HT-29 (cell line): ENCODE results near the gene GOLGA7B. TPM values are rescaled to one million over a fixed set of nuclear protein-coding genes. Genes with fewer than 3 reads are reported as not detected.
A peak's percentile ranks its signal among the peaks of the same experiment; 100 is the strongest.

Experiments
- DNase-seq: peaks from one replicate; pipeline ENCODE4 v3.0.0-alpha.2; 2015; ENCODE audit warnings: low spot score
- total RNA-seq: library from RNA; depleted of rRNA; stranded (reverse); fragments of >200 nt; shearing (Covaris generic); gene quantifications from 2 replicates; pipeline ENCODE4 v1.2.3, GENCODE V29; 2014; rRNA removed

GOLGA7B gene
- 1.1 and 1.7 TPM in 2 replicates for total RNA-seq

DNA sequence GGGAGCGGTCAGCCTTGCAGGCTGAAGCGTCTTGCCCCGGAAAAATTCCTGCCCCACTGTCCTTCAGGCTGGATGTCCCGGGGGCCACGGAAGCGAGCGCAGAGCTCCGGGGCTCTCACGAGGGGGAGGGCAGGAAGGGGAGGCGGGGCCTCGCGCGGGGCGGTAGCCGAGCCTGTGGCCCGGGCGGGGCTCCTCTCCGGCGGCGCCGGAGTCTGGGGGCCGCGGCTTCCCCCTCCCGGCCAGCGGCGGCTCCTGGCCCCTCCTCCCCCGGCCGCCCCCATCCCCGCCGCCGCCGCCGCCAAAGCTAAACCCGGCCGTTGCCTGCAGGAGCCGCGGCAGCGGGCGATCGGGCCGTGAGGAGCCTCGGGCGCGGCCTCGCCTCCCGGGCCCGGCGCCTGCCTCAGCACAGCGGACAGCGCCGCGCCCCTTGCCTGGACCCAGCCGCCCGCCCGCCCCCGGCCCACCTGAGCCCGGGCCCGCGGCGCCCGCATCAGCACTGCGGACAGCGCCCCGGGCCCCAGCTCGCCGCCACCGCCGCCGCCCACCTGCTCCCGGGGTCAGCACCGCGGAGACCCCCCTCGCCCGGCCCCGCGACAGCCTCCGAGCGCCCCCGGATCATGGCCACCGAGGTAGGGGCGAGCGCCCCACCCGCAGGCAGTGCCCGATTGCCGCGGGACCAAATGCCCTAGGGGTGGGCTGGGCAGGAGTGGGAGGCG, at the start of gene GOLGA7B:
GOLGA7B (plus strand) TSS at position 157 of the 716 bp plus-strand sequence; CDS start at position 618, 461 bp downstream.
- peak; percentile 9 for DNase-seq

GRCh38 chr10:97800474-97800873, 49.2 kb upstream of the GOLGA7B start:
- no peak for DNase-seq

DNA sequence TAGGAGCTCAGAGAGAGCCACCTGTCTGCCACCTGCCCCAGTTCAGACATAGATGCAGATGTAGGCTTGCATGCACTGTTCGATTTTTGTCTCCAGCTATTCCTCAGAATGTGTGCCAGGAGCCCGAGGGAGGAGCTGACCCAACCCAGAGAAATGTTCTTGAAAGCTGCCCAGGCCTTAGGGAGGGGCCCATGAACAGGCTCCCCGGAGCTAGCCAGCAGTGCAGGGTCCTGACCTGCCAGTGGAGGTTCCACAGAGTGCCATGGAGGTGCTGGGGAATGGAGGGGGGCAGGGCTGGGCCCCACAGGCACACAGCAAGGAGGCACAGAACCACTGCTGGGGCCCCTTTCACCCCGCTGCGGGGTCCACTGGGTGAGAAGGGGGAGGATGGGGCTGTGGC, 48.2 kb upstream of the GOLGA7B start:
- DNase-seq, result no peak

GRCh38 chr10:97805096-97805884, 44.4 kb upstream of the GOLGA7B start:
- no peak for DNase-seq

GRCh38 chr10:97805949-97806348, 43.7 kb upstream of the GOLGA7B start:
- DNase-seq, result no peak

DNA sequence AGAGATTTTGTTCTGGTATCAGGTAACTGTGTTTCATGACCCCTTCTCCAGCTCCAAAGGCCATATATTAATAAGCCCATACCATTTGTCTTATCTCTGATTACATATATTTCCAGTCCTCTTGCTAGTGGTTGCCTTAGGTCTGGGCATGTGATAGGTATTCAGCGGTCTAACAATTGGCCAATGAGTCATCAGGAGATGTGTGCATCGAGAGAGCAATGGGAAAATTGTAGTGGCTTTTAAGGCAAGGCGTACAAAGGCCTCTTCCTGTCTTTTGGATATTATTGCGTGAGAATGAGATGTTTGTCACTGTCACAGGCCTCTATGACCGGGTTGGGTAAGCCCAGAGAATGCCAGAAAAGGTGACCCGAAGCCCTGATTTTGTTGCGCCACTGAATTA, 39.2 kb upstream of the GOLGA7B start:
- no peak for DNase-seq

GRCh38 chr10:97811958-97812357, 37.7 kb upstream of the GOLGA7B start:
- DNase-seq, result no peak

- DNase-seq, result no peak
Observed at GRCh38 chr10:97812696-97813095, 36.9 kb upstream of the GOLGA7B start.

DNA sequence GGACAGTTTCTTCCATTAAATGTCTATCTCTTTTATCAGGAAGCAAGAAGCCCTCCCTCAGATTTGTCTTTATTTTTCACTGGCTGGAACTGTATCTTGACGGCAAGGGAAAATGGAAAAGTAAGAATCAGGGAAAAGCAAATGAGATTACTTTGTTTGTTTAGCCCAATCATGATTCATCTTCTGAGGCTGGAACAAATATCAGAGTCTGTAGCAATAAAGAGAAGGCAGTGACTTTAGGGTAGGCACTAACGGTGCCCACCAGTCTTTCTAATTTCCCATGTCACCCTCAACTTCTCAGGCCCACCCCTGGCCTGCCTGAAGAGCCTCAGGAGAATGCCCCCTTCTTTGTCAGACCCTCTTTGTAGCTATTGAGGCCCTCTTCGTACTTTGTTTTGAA, 36.3 kb upstream of the GOLGA7B start:
- no peak for DNase-seq

- no peak for DNase-seq
Observed at GRCh38 chr10:97814996-97815395, 34.6 kb upstream of the GOLGA7B start.

DNA sequence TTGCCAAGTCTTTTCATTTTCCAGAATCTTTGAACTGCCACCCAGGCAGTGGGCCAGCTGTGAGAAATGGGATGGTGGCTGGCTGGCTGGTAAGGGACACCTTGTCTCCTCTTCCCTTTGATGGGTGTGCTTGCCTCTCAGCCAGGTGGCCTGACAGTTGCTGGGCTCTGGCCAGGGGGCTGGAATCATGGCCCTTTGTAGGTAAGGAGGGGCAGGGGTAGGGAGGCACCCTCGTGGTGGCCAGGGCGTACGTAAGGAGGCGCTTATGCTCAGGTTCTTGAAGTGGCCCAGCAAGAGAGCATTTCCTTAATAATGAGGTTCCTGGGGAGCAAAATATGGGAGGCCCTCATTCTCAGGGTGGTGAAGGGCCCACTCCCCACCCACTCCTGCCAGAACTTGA, 33.0 kb upstream of the GOLGA7B start:
- no peak for DNase-seq

DNA sequence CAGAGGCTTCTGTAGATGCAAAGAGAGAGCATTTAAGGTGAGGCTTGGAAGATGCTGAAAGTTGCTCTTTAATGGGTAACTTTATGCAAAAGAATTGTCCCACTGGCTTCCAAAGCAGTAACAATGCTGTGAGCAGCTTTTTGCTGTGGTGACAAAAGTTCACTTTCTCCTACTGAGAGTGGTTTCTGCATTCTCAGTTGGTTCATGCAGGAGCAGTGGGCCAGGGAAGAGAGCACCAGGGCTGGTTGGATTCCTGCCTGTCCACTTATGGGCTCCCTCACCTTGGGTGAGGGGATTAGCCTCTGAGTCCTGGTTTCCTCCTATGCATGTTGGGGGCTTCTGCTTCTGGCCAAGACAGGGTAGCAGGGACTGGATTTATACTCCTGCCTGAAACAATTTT, 31.1 kb upstream of the GOLGA7B start:
- DNase-seq, result no peak

- DNase-seq, result no peak
Observed at GRCh38 chr10:97820096-97820704, 29.4 kb upstream of the GOLGA7B start.

DNA sequence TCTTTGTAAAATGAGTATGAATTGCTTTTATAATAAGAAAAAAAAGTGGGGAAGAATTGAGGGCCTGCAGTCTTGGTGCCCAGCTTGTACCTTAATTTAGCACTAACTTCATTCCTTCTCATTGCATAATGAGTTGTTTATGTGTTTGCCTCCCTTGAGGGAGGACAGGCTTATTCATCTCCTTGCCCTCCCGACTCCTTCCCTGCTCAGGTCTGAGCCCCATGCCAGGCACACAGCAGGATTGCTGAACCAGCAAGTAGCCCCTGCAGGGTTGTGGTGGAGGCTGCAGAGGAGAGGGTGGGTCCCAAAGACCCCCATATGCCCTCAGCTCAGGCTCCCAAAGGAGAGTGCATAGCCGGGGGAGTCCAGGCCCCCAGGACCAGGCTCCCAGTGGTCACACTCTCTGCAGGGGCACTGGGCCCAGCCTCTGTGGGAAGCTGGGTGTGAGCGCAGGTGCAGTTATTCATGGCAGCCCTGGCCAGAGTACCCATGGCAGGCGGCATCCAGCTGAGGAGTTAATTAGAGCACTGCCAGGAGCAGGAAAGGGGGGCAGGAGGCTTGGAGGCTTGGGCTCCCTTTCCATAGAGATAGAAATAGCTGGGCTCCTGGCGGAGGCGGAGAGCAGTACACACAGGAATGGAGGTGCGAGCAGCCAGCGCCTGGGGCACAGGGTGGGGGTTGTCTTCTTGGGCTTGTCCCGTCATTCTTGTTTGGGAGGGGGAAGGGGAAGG, 28.2 kb upstream of the GOLGA7B start:
- no peak for DNase-seq

DNA sequence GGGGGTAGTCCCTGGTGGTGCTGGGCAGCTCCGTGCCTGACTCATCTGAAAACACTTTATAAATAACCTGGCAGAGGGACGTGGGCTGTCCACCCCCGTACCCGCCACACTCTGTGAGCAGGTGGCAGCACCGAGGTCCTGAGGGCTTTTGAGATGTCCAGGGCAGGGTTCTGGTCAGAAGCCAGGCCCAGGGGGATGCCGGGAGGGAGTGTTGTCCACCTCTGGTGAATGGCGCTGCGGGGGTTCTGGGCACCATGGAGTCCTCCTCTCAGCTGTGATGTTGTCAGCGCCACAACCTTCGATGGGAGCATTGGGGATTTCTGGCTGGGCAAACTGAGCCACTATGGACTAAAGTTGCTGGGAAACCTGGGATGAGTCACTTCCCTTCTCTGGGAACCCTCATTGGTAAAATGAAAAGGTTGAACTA, 27.4 kb upstream of the GOLGA7B start:
- no peak for DNase-seq

DNA sequence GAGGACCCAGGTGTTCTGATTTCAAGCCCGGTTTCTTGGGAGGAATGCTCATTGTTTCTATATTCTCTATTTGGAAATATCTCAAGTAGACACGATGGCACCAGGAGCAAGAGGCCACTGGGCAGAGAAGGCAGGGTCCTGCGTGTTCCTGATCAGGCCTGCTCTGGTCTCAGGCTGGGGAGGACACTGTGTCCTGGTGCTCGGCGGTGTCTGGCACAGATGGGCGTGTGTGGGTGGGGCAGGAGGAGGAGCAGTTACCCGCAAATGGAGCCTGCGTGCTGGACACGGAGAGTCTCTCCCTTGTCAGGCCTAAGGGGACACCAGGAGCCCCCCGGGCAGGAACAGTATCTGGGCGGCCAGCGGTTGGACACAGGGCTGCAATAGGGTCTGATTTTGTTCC, 25.9 kb upstream of the GOLGA7B start:
- no peak for DNase-seq

DNA sequence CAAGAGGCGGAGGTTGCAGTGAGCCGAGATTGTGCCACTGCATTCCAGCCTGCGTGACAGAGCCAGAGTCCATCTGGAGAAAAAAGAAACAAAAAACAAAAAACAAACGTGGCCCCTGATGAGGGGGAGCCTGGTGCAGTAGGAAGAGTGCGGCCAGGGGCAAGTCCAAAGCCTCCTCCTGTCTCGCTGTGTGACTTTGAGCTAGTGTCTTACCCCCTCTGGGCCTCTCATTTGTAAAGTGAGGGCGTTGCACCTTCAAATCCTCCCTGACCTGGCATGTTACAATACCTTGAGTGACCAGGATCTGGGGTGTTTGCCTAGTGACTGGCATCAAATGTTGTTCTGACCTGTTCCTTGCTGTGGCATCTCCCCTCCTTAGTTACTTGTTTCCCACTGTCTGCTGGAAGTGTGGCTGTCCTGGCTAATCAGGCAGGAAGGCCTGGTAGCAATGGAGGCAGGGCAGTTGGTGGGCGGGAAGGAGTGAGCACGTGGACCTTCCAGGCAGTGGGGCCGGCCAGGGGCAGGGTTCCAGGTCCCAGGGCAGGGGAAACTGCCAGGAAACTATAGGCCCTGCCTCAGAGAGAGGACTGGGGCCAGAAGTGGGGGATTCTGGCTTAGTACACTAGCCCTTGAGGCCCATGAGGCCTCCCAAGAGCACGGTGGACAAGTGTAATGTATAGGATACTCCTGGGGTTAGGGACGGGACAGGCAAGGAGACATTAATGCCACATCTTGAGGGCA, 24.5 kb upstream of the GOLGA7B start:
- DNase-seq, result no peak

DNA sequence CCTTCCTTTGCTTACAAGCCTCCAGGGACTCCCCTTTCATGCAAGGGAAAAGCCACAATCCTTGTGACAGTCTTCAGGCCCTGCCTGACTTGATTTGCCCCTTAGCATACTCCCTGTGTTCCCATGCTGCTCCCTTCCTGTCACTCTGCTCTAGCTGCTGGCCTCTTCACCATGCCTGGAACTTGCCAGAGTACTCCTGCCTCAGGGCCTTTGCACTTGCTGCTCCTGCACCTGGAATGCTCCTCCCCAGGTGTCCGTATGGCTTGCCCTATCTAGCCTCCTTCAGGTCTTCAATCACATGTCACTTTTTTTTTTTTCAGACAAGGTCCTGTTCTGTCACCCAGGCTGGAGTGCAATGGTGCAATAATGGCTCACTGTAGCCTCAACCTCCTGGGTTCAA, 22.8 kb upstream of the GOLGA7B start:
- DNase-seq, result no peak

GRCh38 chr10:97827702-97828291, 21.8 kb upstream of the GOLGA7B start:
- DNase-seq, result no peak

- no peak for DNase-seq
Observed at GRCh38 chr10:97828721-97829120, 20.9 kb upstream of the GOLGA7B start.

- no peak for DNase-seq
Observed at GRCh38 chr10:97830064-97830463, 19.6 kb upstream of the GOLGA7B start.
